Tibial artery (tissue), 4 donors: Measurements from ENCODE around the gene PKP4.

Experiments
- DNase-seq, 2 donors: peaks; one replicate each; pipeline ENCODE4 v3.0.0-alpha.2; 2019
- H3K27ac ChIP-seq, 2 donors: fragments of 200-600 bp; sonication (generic) in 1 of 2; 1 replicate in 1 of 2; 2 replicates in 1 of 2; pipeline ENCODE4 v1.5.1; 2018 to 2019; ENCODE audit warnings: mild to moderate bottlenecking in 1 of 2
- H3K27me3 ChIP-seq, 2 donors: fragments of 200-600 bp; sonication (generic) in 1 of 2; one replicate each; pipeline versions ENCODE4 v1.5.1 to v1.6.0; 2016 to 2019
- H3K36me3 ChIP-seq, 3 donors: fragments of 200-600 bp; sonication (generic) in 2 of 3; one replicate each; pipeline ENCODE4 v1.5.1; 2016 to 2019; ENCODE audit warnings: mild to moderate bottlenecking in 2 of 3
- H3K4me1 ChIP-seq, 4 donors: fragments of 200-600 bp; sonication (generic) in 2 of 4; 1 replicate in 3 of 4; 2 replicates in 1 of 4; pipeline ENCODE4 v1.5.1; 2016 to 2019
- H3K4me3 ChIP-seq, 2 donors: fragments of 200-600 bp; sonication (generic) in 1 of 2; 1 replicate in 1 of 2; 2 replicates in 1 of 2; pipeline ENCODE4 v1.5.1; 2018 to 2019; ENCODE audit warnings: mild to moderate bottlenecking in 2 of 2
- H3K9me3 ChIP-seq, 3 donors: fragments of 200-600 bp; sonication (generic) in 1 of 3; one replicate each; pipeline ENCODE4 v1.5.1; 2016 to 2019
- CTCF ChIP-seq, 2 experiments: fragments of 200-600 bp in 1 of 2; fragments of 450-650 bp in 1 of 2; IDR thresholded peaks; one replicate each; pipeline ENCODE4 v1.5.1; 2017 to 2019; ENCODE audit warnings: antibody characterized with exemption in 2 of 2, mild to moderate bottlenecking in 1 of 2, moderate library complexity in 1 of 2
- intact Hi-C: fragments of 100-400 bp; cut with DNase I; formaldehyde crosslinking; loops from one replicate; pipeline ENCODE4 v1.15.0; 2023; ENCODE audit warnings: low total_unique reads

The PKP4 gene

GRCh38 chr2:158715357-158715756, 258.6 kb downstream of the PKP4 start:
- no peaks in the 10 kb centered on the region for H3K36me3 ChIP-seq
- H3K27me3 ChIP-seq: no peaks in the 10 kb centered on the region
- H3K4me3 ChIP-seq: no peak overlapping the region
- H3K4me1 ChIP-seq: peaks cover 0 to 6% (median 2%) of the 10 kb centered on the region in 4 donors
- H3K9me3 ChIP-seq: peaks cover 0 to 7% (median 6%) of the 10 kb centered on the region in 3 donors
- no peak for DNase-seq
- intact Hi-C loops: no loop called here
- no peak overlapping the region for H3K27ac ChIP-seq
- no peak for TF ChIP-seq CTCF (IDR thresholded peaks at IDR 0.05)

DNA sequence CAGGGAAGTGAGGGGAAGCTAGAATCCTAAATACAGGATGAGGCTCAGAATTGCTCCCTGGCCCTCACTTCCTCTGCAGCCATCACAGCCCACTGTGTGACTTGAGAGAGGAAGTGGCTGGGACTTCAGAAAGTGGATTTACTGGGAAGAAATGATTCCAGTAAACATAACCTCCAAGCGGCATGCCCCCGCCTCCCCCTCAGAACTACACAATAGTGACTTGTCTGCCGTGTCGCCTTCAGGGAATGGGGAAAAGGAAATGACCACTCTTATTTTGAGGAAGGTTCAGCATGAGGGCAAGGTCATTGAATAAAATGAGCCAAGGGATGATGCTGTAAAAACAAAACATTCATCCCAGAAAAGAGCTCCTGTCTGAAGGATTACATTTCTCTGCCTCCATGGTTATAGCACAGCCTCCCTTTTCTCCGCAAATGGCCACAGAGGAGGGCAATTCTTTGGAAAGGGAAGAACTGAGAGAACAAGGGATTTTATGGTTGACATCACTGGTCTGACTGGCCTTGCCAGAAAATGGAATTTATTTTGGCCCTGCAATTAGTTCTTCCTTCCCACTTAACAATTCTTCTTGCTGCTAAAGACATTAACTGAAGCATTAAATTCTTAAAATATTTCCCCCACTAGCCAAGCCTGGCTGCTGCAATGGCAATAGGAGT, 259.5 kb downstream of the PKP4 start:
- Histone ChIP-seq H3K4me1 (peaks cover 0 to 6% (median 2%) of the 10 kb centered on the region in 4 donors), H3K4me3 (no peak overlapping the region), H3K27ac (no peak overlapping the region), H3K9me3 (peaks cover 0 to 7% (median 6%) of the 10 kb centered on the region in 3 donors), H3K27me3 (no peaks in the 10 kb centered on the region), H3K36me3 (no peaks in the 10 kb centered on the region)
- no peak for DNase-seq
- intact Hi-C loops: no loop called here
- no peak for TF ChIP-seq CTCF (IDR thresholded peaks at IDR 0.05)

- DNase-seq: no peak
- Histone ChIP-seq H3K27me3 (no peaks in the 10 kb centered on the region), H3K9me3 (peaks cover 0 to 7% (median 6%) of the 10 kb centered on the region in 3 donors), H3K36me3 (no peaks in the 10 kb centered on the region), H3K27ac (no peak overlapping the region), H3K4me3 (no peak overlapping the region), H3K4me1 (peaks cover 0 to 6% (median 2%) of the 10 kb centered on the region in 4 donors)
- intact Hi-C loops: no loop called here
- no peak for TF ChIP-seq CTCF (IDR thresholded peaks at IDR 0.05)
Observed at GRCh38 chr2:158716921-158717320, 260.2 kb downstream of the PKP4 start.

GRCh38 chr2:158717366-158718195, 260.8 kb downstream of the PKP4 start:
- peaks cover 0 to 7% (median 6%) of the 10 kb centered on the region in 3 donors for H3K9me3 ChIP-seq
- H3K4me1 ChIP-seq: peaks cover 0 to 9% (median 2%) of the 10 kb centered on the region in 4 donors
- H3K27me3 ChIP-seq: no peaks in the 10 kb centered on the region
- no peak overlapping the region for H3K4me3 ChIP-seq
- no peaks in the 10 kb centered on the region for H3K36me3 ChIP-seq
- H3K27ac ChIP-seq: no peak overlapping the region
- no peak for TF ChIP-seq CTCF (IDR thresholded peaks at IDR 0.05)
- intact Hi-C loops: no loop called here
- no peak for DNase-seq

DNA sequence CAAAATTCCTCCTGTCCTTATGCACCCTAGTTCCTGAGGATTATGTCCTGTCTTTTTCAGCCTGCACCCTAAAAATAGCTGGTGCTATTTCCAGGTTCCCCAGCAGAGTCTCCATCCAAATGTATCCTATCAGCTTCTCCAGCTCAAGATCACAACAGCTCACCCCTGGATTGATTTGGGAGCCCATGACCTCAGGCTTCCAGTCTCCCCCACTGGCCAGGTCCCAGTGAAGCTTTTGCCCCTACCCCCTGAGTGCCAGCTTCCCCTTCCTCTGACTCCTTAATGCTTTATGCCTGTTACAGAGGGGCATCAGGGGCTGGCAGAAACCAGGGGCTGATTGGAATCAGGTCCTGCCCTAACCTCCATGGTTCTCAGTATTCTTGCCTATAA, 261.4 kb downstream of the PKP4 start:
- intact Hi-C loops: no loop called here
- H3K27ac ChIP-seq: no peak overlapping the region

More for the DNA sequence above, 261.4 kb downstream of the PKP4 start:
- H3K36me3 ChIP-seq: no peaks in the 10 kb centered on the region
- H3K27me3 ChIP-seq: no peaks in the 10 kb centered on the region
- TF ChIP-seq CTCF (IDR thresholded peaks at IDR 0.05): no peak
- peaks cover 0 to 15% (median 2%) of the 10 kb centered on the region in 4 donors for H3K4me1 ChIP-seq
- no peak overlapping the region for H3K4me3 ChIP-seq
- H3K9me3 ChIP-seq: peaks cover 0 to 7% (median 2%) of the 10 kb centered on the region in 3 donors
- DNase-seq: no peak
